Esophagus muscularis mucosa (tissue), 4 donors: Measurements from ENCODE around the gene EIF4G3.

ENCODE experiments used
- CTCF ChIP-seq, 3 experiments: fragments of 200-600 bp in 2 of 3; fragments of 450-650 bp in 1 of 3; sonication (generic) in 2 of 3; IDR thresholded peaks; one replicate each; pipeline ENCODE4 v1.5.1; 2017 to 2019; ENCODE audit warnings: antibody characterized with exemption in 3 of 3, mild to moderate bottlenecking in 2 of 3, moderate library complexity in 1 of 3
- EP300 ChIP-seq: sonication (generic); formaldehyde crosslinking; IDR thresholded peaks from one replicate; pipeline ENCODE4 v1.6.1; 2017; ENCODE audit warnings: antibody characterized with exemption
- POLR2A ChIP-seq: fragments of 450-650 bp; IDR thresholded peaks from one replicate; pipeline ENCODE4 v1.6.1; 2017; ENCODE audit warnings: antibody characterized with exemption, moderate library complexity, mild to moderate bottlenecking, low read depth

DNA sequence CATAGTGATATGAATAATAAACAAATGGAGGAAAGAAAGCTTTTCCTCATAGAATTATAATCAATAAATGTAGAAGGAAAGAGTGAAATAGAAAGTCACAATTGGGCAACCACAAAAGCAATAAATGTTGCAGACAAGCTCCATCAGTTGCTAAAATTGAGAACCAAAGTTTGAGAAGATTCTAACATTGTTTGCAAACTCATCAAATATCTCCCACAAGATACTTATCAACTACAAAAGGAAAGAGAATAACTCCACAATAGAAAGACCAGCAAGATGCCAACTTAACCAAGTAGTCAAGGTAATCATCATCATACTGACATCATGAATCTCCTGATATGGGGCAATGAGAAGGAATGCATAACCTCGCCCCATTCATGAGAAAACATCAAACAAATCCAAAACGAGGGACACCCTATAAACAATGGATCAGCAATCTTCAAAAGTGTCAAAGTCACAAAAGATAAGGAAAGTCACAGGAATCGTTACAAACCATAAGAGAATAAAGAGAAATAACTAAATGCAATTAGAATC lies 16.4 kb downstream of the EIF4G3 start:
- TF ChIP-seq POLR2A (no peak), CTCF (IDR thresholded peaks at IDR 0.05) (no peak), EP300 (no peak)
